Endothelial cell of umbilical vein (primary cell): ENCODE data around the gene SPARC. TPM values are rescaled to one million over a fixed set of nuclear protein-coding genes. Genes with fewer than 3 reads are reported as not detected.

Source experiments
- BruUV-seq: library from RNA; stranded (reverse); fragments of 400-500 nt; replicated peaks from 2 replicates; lab custom pipeline; 2021; lab: Mats Ljungman, UMichigan
- CTCF ChIA-PET: fragments of 300-600, 350-600 bp; sonication (Branson Sonifier 250); formaldehyde crosslinking; loops from one replicate; lab custom pipeline; 2021; ENCODE audit warnings: antibody characterized with exemption, inconsistent platforms; lab: Charles Lee
- POLR2A ChIA-PET: fragments of 300-600, 350-600 bp; sonication (Branson Sonifier 250); formaldehyde crosslinking; loops from one replicate; lab custom pipeline; 2021; ENCODE audit warnings: antibody characterized with exemption, inconsistent platforms; lab: Charles Lee
- DNase-seq: peaks from one replicate; pipeline ENCODE4 v3.0.0-alpha.2; 2011; ENCODE audit warnings: low read depth, low spot score
- FAIRE-seq: peaks from 2 replicates; lab custom pipeline; 2011; peaks lifted over from hg19 to GRCh38; lab: Jason Lieb, UNC
- H2AFZ ChIP-seq: 2 replicates; pipeline ENCODE4 v1.6.0; 2012; ENCODE audit warnings: low read depth, low read length, control low read depth, inconsistent platforms
- H3K27ac ChIP-seq: 2 replicates; pipeline ENCODE4 v1.5.1; 2011; ENCODE audit warnings: low read depth, mild to moderate bottlenecking, control low read depth, low read length, moderate library complexity; ENCODE audit not compliant: insufficient read depth
- H3K27me3 ChIP-seq, 2 experiments: 2 replicates each; pipeline versions ENCODE4 v1.6.0 to v1.6.1; 2011; ENCODE audit warnings: low read length in 2 of 2, mixed read lengths in 1 of 2; ENCODE audit not compliant: control insufficient read depth in 2 of 2, insufficient read depth in 2 of 2
- H3K36me3 ChIP-seq, 2 experiments: 2 replicates in 1 of 2; 3 replicates in 1 of 2; pipeline ENCODE4 v1.5.1; 2011; ENCODE audit warnings: low read length in 2 of 2, mild to moderate bottlenecking in 1 of 2, moderate library complexity in 1 of 2; ENCODE audit not compliant: control insufficient read depth in 2 of 2, insufficient read depth in 2 of 2; ENCODE audit errors: extremely low read depth in 1 of 2
- H3K4me1 ChIP-seq: 3 replicates; pipeline ENCODE4 v1.5.1; 2011; ENCODE audit warnings: mild to moderate bottlenecking, low read length; ENCODE audit not compliant: control insufficient read depth, insufficient read depth; ENCODE audit errors: extremely low read depth
- H3K4me2 ChIP-seq: 2 replicates; pipeline ENCODE4 v1.6.1; 2011; ENCODE audit warnings: low read length, control low read depth, mixed read lengths; ENCODE audit not compliant: insufficient read depth
- H3K4me3 ChIP-seq, 3 experiments: fragments of 200-600 bp in 1 of 3; sonication (generic), shearing (Covaris generic) in 1 of 3; replicated peaks in 1 of 3; 2 replicates each; pipeline ENCODE4 v1.5.1; 2011 to 2016; ENCODE audit warnings: control low read depth in 3 of 3, low read length in 3 of 3, mild to moderate bottlenecking in 2 of 3, inconsistent platforms in 1 of 3, low read depth in 1 of 3, moderate library complexity in 1 of 3; ENCODE audit not compliant: insufficient read depth in 1 of 3
- H3K79me2 ChIP-seq: 2 replicates; pipeline ENCODE4 v1.6.0; 2012; ENCODE audit warnings: low read length, inconsistent platforms; ENCODE audit not compliant: control insufficient read depth, insufficient read depth
- H3K9ac ChIP-seq: replicated peaks from 2 replicates; pipeline ENCODE3; 2011; ENCODE audit warnings: low read length, control low read depth; ENCODE audit not compliant: insufficient read depth; ENCODE audit errors: extremely low read depth
- H3K9me1 ChIP-seq: replicated peaks from 3 replicates; pipeline ENCODE4 v1.6.0; 2011; ENCODE audit warnings: mild to moderate bottlenecking, low read length; ENCODE audit not compliant: control insufficient read depth, insufficient read depth; ENCODE audit errors: extremely low read depth
- H3K9me3 ChIP-seq: replicated peaks from 2 replicates; pipeline ENCODE4 v1.5.1; 2012; ENCODE audit warnings: low read length, inconsistent platforms; ENCODE audit not compliant: control insufficient read depth, insufficient read depth
- H4K20me1 ChIP-seq: replicated peaks from 2 replicates; pipeline ENCODE3; 2011; ENCODE audit warnings: mild to moderate bottlenecking, low read length; ENCODE audit not compliant: control insufficient read depth, insufficient read depth; ENCODE audit errors: extremely low read depth
- CTCF ChIP-seq, 2 donors: IDR thresholded peaks; 1 replicate in 1 of 2; 2 replicates in 1 of 2; pipeline ENCODE4 v1.5.1; 2011; ENCODE audit warnings: low read length in 2 of 2, mild to moderate bottlenecking in 2 of 2, moderate library complexity in 2 of 2, control low read depth in 1 of 2, inconsistent platforms in 1 of 2, low read depth in 1 of 2; ENCODE audit not compliant: insufficient read depth in 1 of 2; ENCODE audit errors: extremely low read depth in 1 of 2
- EZH2 ChIP-seq: IDR thresholded peaks from 2 replicates; pipeline ENCODE4 v1.6.1; 2012; ENCODE audit warnings: borderline replicate concordance, low read depth, mild to moderate bottlenecking, moderate library complexity, low read length, inconsistent platforms; ENCODE audit not compliant: severe bottlenecking
- GATA2 ChIP-seq: IDR thresholded peaks from 2 replicates; pipeline ENCODE4 v1.7.0; 2011; ENCODE audit warnings: low read depth, mild to moderate bottlenecking, moderate library complexity, mixed read lengths, low read length; ENCODE audit not compliant: insufficient read length, insufficient read depth
- JUN ChIP-seq: IDR thresholded peaks from 2 replicates; pipeline ENCODE4 v1.6.1; 2011; ENCODE audit warnings: borderline replicate concordance, low read depth; ENCODE audit not compliant: insufficient read length, insufficient read depth
- MAX ChIP-seq: IDR thresholded peaks from 2 replicates; pipeline ENCODE4 v1.6.1; 2011; ENCODE audit not compliant: insufficient read depth, insufficient read length
- MYC ChIP-seq: IDR thresholded peaks from one replicate; pipeline ENCODE4 v1.6.1; 2011; ENCODE audit warnings: mild to moderate bottlenecking, low read depth, low read length
- POLR2A ChIP-seq: IDR thresholded peaks from 2 replicates; pipeline ENCODE4 v1.6.1; 2012; ENCODE audit warnings: low read depth, mild to moderate bottlenecking, control low read depth, low read length
- dilution Hi-C: fragments of 300-500 bp; cut with MboI; formaldehyde crosslinking; loops from one replicate; pipeline ENCODE4 v1.15.0; 2019; ENCODE audit warnings: low sequenced_read_pairs; ENCODE audit not compliant: extremely low pct_ligation_motif_present
- intact Hi-C: fragments of 100-400 bp; cut with micrococcal nuclease; formaldehyde crosslinking; loops from one replicate; pipeline ENCODE4 v1.10.0; 2022
- polyA plus RNA-seq, 4 experiments: library from polyadenylated mRNA; depleted of rRNA in 3 of 4; stranded (reverse) in 3 of 4; unstranded in 1 of 4; fragments of >200 nt; gene quantifications; 2 replicates each; pipeline versions ENCODE4 v1.2.1 to v1.2.3, GENCODE V29; 2011 to 2012; ENCODE audit warnings: missing spikeins in 1 of 4
- total RNA-seq: library from RNA; stranded (reverse); gene quantifications from 2 replicates; pipeline ENCODE4 v1.2.3, GENCODE V29; 2021

SPARC gene
- total and polyA plus RNA-seq, 2 donors (not counting 3 experiments of a cell fraction or from before 2014, with no cell fraction given) = 2,962 to 3,114 TPM

GRCh38 chr5:151643388-151643787, 43.3 kb downstream of the SPARC start:
- H3K9me3 ChIP-seq = no peaks in the 10 kb centered on the region
- no peak overlapping the region for H3K4me3 ChIP-seq
- ChIA-PET POLR2A (no interaction called here), CTCF (interaction anchor here (1.1 kb wide), 2 partner anchors 9 to 98 kb away, joined by 3 to 6 read pairs; no protein-coding TSS in a partner anchor)
- no peak overlapping the region for H3K27ac ChIP-seq
- dilution Hi-C loops = no loop called here
- H3K4me2 ChIP-seq = no peak overlapping the region
- BruUV-seq = no TSS peak
- H4K20me1 ChIP-seq = no peaks in the 10 kb centered on the region
- FAIRE-seq (no peak), DNase-seq (no peak)
- H3K4me1 ChIP-seq = peaks cover 8% of the 10 kb centered on the region
- H3K27me3 ChIP-seq = peaks cover 0 to 7% of the 10 kb centered on the region in 2 experiments
- H3K9ac ChIP-seq = no peak overlapping the region
- no peak overlapping the region for H2AFZ ChIP-seq
- no peaks in the 10 kb centered on the region for H3K79me2 ChIP-seq
- H3K36me3 ChIP-seq = no peaks in the 10 kb centered on the region
- intact Hi-C loops = no loop called here
- no peak for TF ChIP-seq JUN
- TF ChIP-seq MYC = no peak
- H3K9me1 ChIP-seq = no peaks in the 10 kb centered on the region

DNA sequence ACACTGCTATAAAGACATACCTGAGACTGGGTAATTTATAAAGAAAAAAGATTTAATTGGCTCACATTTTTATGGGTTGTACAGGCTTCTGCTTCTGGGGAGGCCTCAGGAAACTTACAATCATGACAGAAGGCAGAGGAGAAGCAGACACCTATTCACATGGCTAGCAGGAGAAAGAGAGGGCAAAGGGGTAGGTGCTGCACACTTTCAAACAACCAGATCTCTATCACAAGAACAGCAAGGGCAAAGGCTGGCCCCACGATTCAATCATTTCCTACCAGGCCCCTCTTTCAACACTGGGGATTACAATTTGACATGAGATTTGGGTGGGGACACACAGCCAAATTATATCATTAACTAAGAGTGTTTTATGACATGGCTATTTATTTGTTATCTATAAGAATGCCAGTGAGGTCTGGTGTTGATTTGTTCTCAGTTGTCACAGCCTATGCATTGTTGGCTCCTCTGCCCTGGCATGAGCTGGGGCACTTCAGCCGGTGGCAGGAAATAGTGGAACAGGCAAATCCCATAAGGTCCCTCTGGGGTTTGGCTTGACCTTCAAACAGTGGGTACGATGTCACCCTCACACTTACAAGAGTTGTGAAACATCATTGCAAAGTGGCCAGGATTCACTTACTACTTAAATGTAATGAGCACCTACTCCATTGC, 44.1 kb downstream of the SPARC start:
- CTCF ChIA-PET = interaction anchor here (1.1 kb wide), 1 partner anchor 10 kb away, joined by 6 read pairs; no protein-coding TSS in a partner anchor
- Histone ChIP-seq H3K79me2 (no peaks in the 10 kb centered on the region), H3K9me3 (no peaks in the 10 kb centered on the region), H3K27ac (no peak overlapping the region), H3K9ac (no peak overlapping the region), H3K36me3 (no peaks in the 10 kb centered on the region), H3K27me3 (peaks cover under 1 to 3% of the 10 kb centered on the region in 2 experiments), H2AFZ (no peak overlapping the region), H4K20me1 (no peaks in the 10 kb centered on the region), H3K4me1 (peaks cover 8% of the 10 kb centered on the region), H3K4me2 (no peak overlapping the region), H3K4me3 (no peak overlapping the region), H3K9me1 (no peaks in the 10 kb centered on the region)
- DNase-seq (no peak), FAIRE-seq (no peak)
- POLR2A ChIA-PET = no interaction called here
- TF ChIP-seq GATA2 (no peak), CTCF (IDR thresholded peaks at IDR 0.05; ENCODE audit: extremely low read depth in 1 of 2, insufficient read depth in 1 of 2, low read depth in 1 of 2, low read length in 2 of 2) (no peak), JUN (no peak), POLR2A (no peak), MAX (no peak), MYC (no peak), EZH2 (no peak)
- intact Hi-C loops = no loop called here
- BruUV-seq = no TSS peak
- dilution Hi-C loops = no loop called here
